Activated naive CD4-positive, alpha-beta T cell (primary cell): Measurements from ENCODE around the gene CLASP1.
"Not testable (repeated sequence)": the region's sequence is repeated elsewhere in the genome, so short reads cannot be mapped to it uniquely, and the experiment has no call there.

ENCODE experiments used
- DNase-seq, 4 experiments: peaks; one replicate each; lab custom pipeline; 2025; lab: John Stamatoyannopoulos, UW

The CLASP1 gene

GRCh38 chr2:121579309-121579708, 70.0 kb downstream of the CLASP1 start:
- DNase-seq, result no peak

- DNase-seq, result no peak
Observed at GRCh38 chr2:121577381-121577780, 71.9 kb downstream of the CLASP1 start.

- DNase-seq, result no peak
Observed at GRCh38 chr2:121576263-121576662, 73.0 kb downstream of the CLASP1 start.

GRCh38 chr2:121575800-121576199, 73.5 kb downstream of the CLASP1 start:
- DNase-seq, result no peak

- no peak for DNase-seq
Observed at GRCh38 chr2:121570667-121571055, 78.6 kb downstream of the CLASP1 start.

- no peak for DNase-seq
Observed at GRCh38 chr2:121570036-121570666, 79.1 kb downstream of the CLASP1 start.

GRCh38 chr2:121567957-121568409, 81.3 kb downstream of the CLASP1 start:
- no peak for DNase-seq

- DNase-seq, result no peak
Observed at GRCh38 chr2:121567452-121567851, 81.8 kb downstream of the CLASP1 start.

- no peak for DNase-seq
Observed at GRCh38 chr2:121565389-121566250, 83.6 kb downstream of the CLASP1 start.

- DNase-seq, result no peak
Observed at GRCh38 chr2:121564905-121565304, 84.4 kb downstream of the CLASP1 start.

- not testable (repeated sequence) for DNase-seq
Observed at GRCh38 chr2:121563754-121564153, 85.5 kb downstream of the CLASP1 start.

- DNase-seq, result no peak
Observed at GRCh38 chr2:121562269-121563176, 86.7 kb downstream of the CLASP1 start.

- no peak for DNase-seq
Observed at GRCh38 chr2:121561617-121562268, 87.5 kb downstream of the CLASP1 start.

GRCh38 chr2:121558329-121558728, 90.9 kb downstream of the CLASP1 start:
- no peak for DNase-seq

- DNase-seq, result no peak
Observed at GRCh38 chr2:121555008-121555407, 94.3 kb downstream of the CLASP1 start.

- not testable (repeated sequence) for DNase-seq
Observed at GRCh38 chr2:121552477-121553180, 96.6 kb downstream of the CLASP1 start.

GRCh38 chr2:121550669-121551068, 98.6 kb downstream of the CLASP1 start:
- DNase-seq, result no peak

GRCh38 chr2:121547646-121548045, 101.6 kb downstream of the CLASP1 start:
- no peak for DNase-seq

GRCh38 chr2:121545913-121546312, 103.3 kb downstream of the CLASP1 start:
- DNase-seq, result no peak

GRCh38 chr2:121545257-121545656, 104.0 kb downstream of the CLASP1 start:
- no peak for DNase-seq

- DNase-seq, result no peak
Observed at GRCh38 chr2:121541495-121541894, 107.8 kb downstream of the CLASP1 start.
